Measurements from ENCODE around the gene TNS4. TPM values are rescaled to one million over a fixed set of nuclear protein-coding genes. Genes with fewer than 3 reads are reported as not detected.

The TNS4 gene
- polyA plus RNA-seq, 4 donors, result 3.0 TPM; not detected in 3

DNA sequence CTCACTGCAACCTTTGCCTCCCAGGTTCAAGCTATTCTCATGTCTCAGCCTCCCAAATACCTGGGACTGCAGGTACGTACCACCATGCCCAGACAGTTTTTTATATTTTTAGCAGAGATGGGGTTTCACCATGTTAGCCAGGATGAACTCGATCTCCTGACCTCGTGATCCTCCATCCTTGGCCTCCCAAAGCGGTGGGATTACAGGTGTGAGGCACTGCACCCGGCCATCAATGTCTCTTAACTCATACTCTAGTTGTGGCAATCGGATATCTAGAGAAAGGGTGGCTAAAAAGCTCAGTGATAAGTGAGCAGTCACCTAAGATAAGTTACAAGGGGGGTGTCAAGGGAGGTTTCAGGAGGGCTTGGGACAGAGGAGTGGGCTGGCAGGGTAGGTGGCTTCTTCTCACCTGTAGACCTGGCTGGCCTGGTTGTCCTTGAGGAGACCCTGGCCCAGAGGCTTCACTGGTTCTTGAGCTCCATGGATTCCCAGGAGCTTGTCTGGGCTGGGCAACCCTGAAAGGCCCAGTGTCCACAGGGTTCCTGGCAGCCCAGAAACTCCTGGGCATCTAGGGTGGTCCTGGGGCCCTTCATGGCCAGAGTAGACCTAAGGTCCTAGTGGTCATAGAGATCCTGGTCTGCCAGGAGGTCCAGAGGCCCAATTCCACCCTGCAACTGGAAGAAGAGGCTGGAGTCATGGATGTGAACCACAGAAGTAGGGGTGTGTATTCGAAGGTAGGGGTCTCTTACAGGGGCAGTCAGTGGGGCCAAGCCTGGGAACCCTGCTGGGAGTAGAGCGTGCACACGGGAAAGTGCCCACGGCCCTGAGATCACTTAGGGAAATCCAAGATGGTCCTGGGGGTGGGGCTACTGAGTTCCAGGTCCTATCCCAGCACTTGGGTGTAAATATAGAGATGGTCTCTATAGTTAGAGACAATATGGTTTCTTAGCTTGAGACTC, 70.9 kb downstream of the TNS4 start:
- WGBS, 3 donors, result 89 to 93% (median 92%) methylated on average over 10 of the region's 10 CpGs
- Histone ChIP-seq H3K4me1 (ENCODE audit: control insufficient read depth in 3 of 3, insufficient read depth in 2 of 3, low read depth in 1 of 3, low read length in 2 of 3) (no peaks in the 10 kb centered on the region), H3K36me3 (ENCODE audit: control insufficient read depth in 3 of 3, insufficient read depth in 2 of 3, low read depth in 1 of 3, low read length in 3 of 3) (no peaks in the 10 kb centered on the region), H3K9me3 (ENCODE audit: control insufficient read depth in 2 of 2, insufficient read depth in 1 of 2, low read depth in 1 of 2, low read length in 1 of 2) (no peaks in the 10 kb centered on the region), H3K27ac (ENCODE audit: low read depth in 1 of 3, low read length in 2 of 3) (no peak overlapping the region), H3K4me3 (ENCODE audit: low read depth in 1 of 3, low read length in 3 of 3) (no peak overlapping the region), H3K27me3 (ENCODE audit: control insufficient read depth in 3 of 3, insufficient read depth in 3 of 3, low read length in 3 of 3) (no peaks in the 10 kb centered on the region)
- no peak for DNase-seq
- FAIRE-seq, result no peak

DNA sequence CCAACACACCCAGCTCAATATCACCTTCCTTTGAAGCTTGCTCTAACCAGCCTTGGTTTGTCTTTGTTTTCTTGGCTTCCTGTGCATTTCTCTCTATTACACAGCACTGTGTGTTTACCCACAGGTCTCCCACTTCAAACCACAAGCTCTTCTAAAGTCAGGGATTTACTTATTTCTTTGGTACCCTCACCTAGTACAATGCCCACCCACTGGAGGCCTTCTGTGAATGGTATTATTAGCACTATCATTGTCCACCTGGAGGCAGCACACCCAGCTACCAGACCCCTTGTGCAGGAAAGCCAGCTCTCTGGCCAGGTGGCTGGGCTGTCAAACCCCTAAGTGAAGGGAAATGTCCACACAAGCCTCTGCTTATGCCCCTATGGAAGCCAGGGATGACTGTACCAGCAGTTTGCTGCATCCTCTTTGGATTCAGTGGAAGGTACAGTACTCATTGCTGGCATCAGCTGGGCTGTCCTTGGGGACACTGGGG, 74.4 kb downstream of the TNS4 start:
- Histone ChIP-seq H3K9me3 (ENCODE audit: control insufficient read depth in 2 of 2, insufficient read depth in 1 of 2, low read depth in 1 of 2, low read length in 1 of 2) (no peaks in the 10 kb centered on the region), H3K36me3 (ENCODE audit: control insufficient read depth in 3 of 3, insufficient read depth in 2 of 3, low read depth in 1 of 3, low read length in 3 of 3) (no peaks in the 10 kb centered on the region), H3K27me3 (ENCODE audit: control insufficient read depth in 3 of 3, insufficient read depth in 3 of 3, low read length in 3 of 3) (no peaks in the 10 kb centered on the region), H3K27ac (ENCODE audit: low read depth in 1 of 3, low read length in 2 of 3) (no peak overlapping the region), H3K4me3 (ENCODE audit: low read depth in 1 of 3, low read length in 3 of 3) (no peak overlapping the region), H3K4me1 (ENCODE audit: control insufficient read depth in 3 of 3, insufficient read depth in 2 of 3, low read depth in 1 of 3, low read length in 2 of 3) (no peaks in the 10 kb centered on the region)
- FAIRE-seq (no peak), DNase-seq (no peak)

Other genes starting within 250 kb of the TNS4 start
- 10 to 100 TPM in 2 of 4 donors, 1 to 10 TPM in 2; 2.5 to 11.5 (median 7.3) TPM for gene CDC6, start 213.7 kb downstream of the TNS4 start, polyA plus RNA-seq
- gene RARA, start 192.4 kb downstream of the TNS4 start, polyA plus RNA-seq, result 10 to 100 TPM; 28.8 to 47.7 (median 39.9) TPM
- 1 to 10 TPM in 1 of 4 donors, under 1 TPM in 1, not detected in 2; 0.32 to 1.1 TPM for gene GJD3, start 136.9 kb downstream of the TNS4 start, polyA plus RNA-seq
- gene TOP2A, start 83.7 kb downstream of the TNS4 start, polyA plus RNA-seq, result 10 to 100 TPM in 2 of 4 donors, 1 to 10 TPM in 2; 1.1 to 69.9 (median 20.3) TPM
- 100 to 1,000 TPM in 1 of 4 donors, 10 to 100 TPM in 3; 19.2 to 282 (median 40.1) TPM for gene IGFBP4, start 58.2 kb downstream of the TNS4 start, polyA plus RNA-seq
- gene CCR7, start 63.8 kb upstream of the TNS4 start, polyA plus RNA-seq, result 1 to 10 TPM in 1 of 4 donors, under 1 TPM in 1, not detected in 2; 0.92 to 1.7 TPM
- gene SMARCE1, start 146.2 kb upstream of the TNS4 start, polyA plus RNA-seq, result 100 to 1,000 TPM in 1 of 4 donors, 10 to 100 TPM in 3; 75.4 to 116 (median 85.5) TPM
- 1 to 10 TPM; 1.2 to 5.1 (median 2.9) TPM for gene KRT222, start 163.6 kb upstream of the TNS4 start, polyA plus RNA-seq
- under 1 TPM in 1 of 4 donors, not detected in 3; 0.48 TPM for gene KRT24, start 202.1 kb upstream of the TNS4 start, polyA plus RNA-seq